IMR-90 (cell line): Measurements from ENCODE around the gene EBF3.

Experiments
- CEBPB ChIP-seq: IDR thresholded peaks from 2 replicates; pipeline ENCODE4 v1.6.1; 2012; ENCODE audit warnings: low read depth, low read length, improper control_type of control experiment
- CTCF ChIP-seq: conservative IDR thresholded peaks from 2 replicates; pipeline ENCODE4 v1.5.1; 2012; ENCODE audit warnings: mild to moderate bottlenecking, low read depth, low read length, improper control_type of control experiment
- FOS ChIP-seq: fragments of 150-350 bp; IDR thresholded peaks from 2 replicates; pipeline ENCODE4 v1.6.1; 2016; ENCODE audit warnings: low read depth, low read length
- MAZ ChIP-seq: IDR thresholded peaks from 2 replicates; pipeline ENCODE4 v1.6.1; 2012; ENCODE audit warnings: low read depth, mild to moderate bottlenecking, low read length, improper control_type of control experiment, moderate library complexity, borderline replicate concordance
- MXI1 ChIP-seq: IDR thresholded peaks from 2 replicates; pipeline ENCODE4 v1.6.1; 2012; ENCODE audit warnings: low read depth, mild to moderate bottlenecking, low read length, moderate library complexity, borderline replicate concordance
- POLR2A ChIP-seq: IDR thresholded peaks from 2 replicates; pipeline ENCODE4 v1.6.1; 2012; ENCODE audit warnings: mild to moderate bottlenecking, low read depth, low read length
- RAD21 ChIP-seq: IDR thresholded peaks from 2 replicates; pipeline ENCODE4 v1.6.1; 2012; ENCODE audit warnings: low read length, improper control_type of control experiment
- TF ChIP-seq, protein P1 (sequence below): fragments of 150-350 bp; IDR thresholded peaks from 2 replicates; pipeline ENCODE4 v1.6.1; 2016; ENCODE audit warnings: low read depth, mild to moderate bottlenecking, low read length, moderate library complexity, borderline replicate concordance
- TF ChIP-seq, protein P2 (sequence below): fragments of 150-350 bp; IDR thresholded peaks from 2 replicates; pipeline ENCODE4 v1.6.1; 2017; ENCODE audit warnings: mild to moderate bottlenecking, antibody characterized with exemption, low read length, low read depth

DNA sequence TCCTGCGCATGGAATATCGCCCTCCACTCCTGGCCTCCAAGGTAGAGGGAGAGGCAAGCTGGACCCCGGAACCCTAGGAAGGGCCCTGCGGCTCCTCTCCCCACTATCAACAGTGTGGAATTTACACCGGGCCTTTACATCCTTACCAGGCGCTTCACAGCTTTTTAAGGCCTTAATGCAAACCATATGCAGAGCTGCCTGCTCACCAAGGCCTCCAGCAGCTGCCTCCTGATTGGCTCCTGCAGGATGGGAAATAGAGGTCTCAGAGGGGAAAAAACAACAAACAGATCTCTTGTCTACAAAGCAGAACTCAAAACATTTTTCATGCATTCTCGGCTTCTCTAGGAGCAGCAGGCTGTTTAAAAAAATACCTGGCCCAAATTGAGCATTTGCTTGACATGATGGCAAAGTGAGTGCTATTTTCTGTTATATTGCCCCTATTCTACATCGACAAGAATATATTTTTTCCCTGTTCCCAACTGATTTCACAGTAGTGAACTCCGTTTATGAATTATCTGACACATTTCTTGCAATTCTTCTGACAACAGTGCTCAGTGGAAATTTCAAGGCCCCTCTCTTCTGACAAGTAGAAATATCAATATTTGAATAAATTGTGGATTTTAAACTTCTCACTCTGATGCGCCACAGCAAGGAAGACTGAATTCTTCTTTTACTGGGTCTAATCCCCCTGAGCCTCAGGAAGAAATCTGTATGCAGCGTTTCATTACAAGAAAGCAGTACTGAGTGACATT, 51.7 kb downstream of the EBF3 start:
- TF ChIP-seq CTCF (no peak), POLR2A (no peak), RAD21 (no peak), MAZ (no peak), CEBPB (no peak), FOS (no peak), MXI1 (no peak)
- TF ChIP-seq, protein P1, sequence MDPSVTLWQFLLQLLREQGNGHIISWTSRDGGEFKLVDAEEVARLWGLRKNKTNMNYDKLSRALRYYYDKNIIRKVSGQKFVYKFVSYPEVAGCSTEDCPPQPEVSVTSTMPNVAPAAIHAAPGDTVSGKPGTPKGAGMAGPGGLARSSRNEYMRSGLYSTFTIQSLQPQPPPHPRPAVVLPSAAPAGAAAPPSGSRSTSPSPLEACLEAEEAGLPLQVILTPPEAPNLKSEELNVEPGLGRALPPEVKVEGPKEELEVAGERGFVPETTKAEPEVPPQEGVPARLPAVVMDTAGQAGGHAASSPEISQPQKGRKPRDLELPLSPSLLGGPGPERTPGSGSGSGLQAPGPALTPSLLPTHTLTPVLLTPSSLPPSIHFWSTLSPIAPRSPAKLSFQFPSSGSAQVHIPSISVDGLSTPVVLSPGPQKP: no peak
- TF ChIP-seq, protein P2, sequence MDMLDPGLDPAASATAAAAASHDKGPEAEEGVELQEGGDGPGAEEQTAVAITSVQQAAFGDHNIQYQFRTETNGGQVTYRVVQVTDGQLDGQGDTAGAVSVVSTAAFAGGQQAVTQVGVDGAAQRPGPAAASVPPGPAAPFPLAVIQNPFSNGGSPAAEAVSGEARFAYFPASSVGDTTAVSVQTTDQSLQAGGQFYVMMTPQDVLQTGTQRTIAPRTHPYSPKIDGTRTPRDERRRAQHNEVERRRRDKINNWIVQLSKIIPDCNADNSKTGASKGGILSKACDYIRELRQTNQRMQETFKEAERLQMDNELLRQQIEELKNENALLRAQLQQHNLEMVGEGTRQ: no peak
